ENCODE data around the gene LTBR.

DNA sequence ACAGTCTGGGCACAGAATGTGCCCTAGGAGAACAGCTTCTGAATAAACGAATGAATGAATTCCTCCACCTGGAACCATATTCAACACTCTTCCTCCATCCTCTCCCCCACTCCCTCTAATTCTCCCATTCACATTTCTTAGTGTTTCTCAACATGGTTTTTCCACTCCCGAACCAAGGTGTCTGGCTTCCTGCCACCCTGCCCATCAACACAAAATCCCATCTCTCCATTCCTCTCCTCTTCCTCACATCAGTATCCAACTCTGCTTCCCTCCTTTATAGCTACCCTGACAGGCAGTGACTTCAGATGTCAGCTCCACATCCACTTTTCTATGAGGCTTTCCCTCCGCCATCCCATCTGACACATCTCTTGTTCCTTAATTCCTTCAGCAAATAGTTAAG lies 45.0 kb upstream of the LTBR start:
- TF ChIP-seq, protein P1, sequence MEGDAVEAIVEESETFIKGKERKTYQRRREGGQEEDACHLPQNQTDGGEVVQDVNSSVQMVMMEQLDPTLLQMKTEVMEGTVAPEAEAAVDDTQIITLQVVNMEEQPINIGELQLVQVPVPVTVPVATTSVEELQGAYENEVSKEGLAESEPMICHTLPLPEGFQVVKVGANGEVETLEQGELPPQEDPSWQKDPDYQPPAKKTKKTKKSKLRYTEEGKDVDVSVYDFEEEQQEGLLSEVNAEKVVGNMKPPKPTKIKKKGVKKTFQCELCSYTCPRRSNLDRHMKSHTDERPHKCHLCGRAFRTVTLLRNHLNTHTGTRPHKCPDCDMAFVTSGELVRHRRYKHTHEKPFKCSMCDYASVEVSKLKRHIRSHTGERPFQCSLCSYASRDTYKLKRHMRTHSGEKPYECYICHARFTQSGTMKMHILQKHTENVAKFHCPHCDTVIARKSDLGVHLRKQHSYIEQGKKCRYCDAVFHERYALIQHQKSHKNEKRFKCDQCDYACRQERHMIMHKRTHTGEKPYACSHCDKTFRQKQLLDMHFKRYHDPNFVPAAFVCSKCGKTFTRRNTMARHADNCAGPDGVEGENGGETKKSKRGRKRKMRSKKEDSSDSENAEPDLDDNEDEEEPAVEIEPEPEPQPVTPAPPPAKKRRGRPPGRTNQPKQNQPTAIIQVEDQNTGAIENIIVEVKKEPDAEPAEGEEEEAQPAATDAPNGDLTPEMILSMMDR (IDR thresholded peaks at IDR 0.05), result no peak
- no peak for TF ChIP-seq POLR2A (IDR thresholded peaks at IDR 0.05)

All from adrenal gland (tissue), 5 donors.